ENCODE measurements around the gene IL25. TPM values are rescaled to one million over a fixed set of nuclear protein-coding genes. Genes with fewer than 3 reads are reported as not detected.

The IL25 gene
- total and polyA plus RNA-seq, 10 of the 15 experiments (the other 5 are each of a cell fraction or from before 2014, with no cell fraction given), result not detected

GRCh38 chr14:23414906-23415820, 42.6 kb downstream of the IL25 start:
- no peaks in the 10 kb centered on the region for H3K9me3 ChIP-seq (replicated peaks; ENCODE audit: control insufficient read depth, insufficient read depth, low read length)
- SMC1A ChIA-PET (ENCODE audit: uncharacterized antibody, unreplicated experiment), result interaction anchor here (0.7 kb wide), 1 partner anchor 54 kb away, joined by 3 read pairs; no protein-coding TSS in a partner anchor
- ATAC-seq (no peak), FAIRE-seq (no peak), DNase-seq (ENCODE audit: low read depth, low spot score) (no peak)
- H4K20me1 ChIP-seq (ENCODE audit: control insufficient read depth, insufficient read depth), result no peaks in the 10 kb centered on the region
- no peak overlapping the region for H3K4me3 ChIP-seq
- intact Hi-C loops (cut with micrococcal nuclease; ENCODE audit: unreplicated experiment) (no loop called here), in situ Hi-C loops (cut with MboI) (no loop called here)
- no peak overlapping the region for H3K4me2 ChIP-seq (ENCODE audit: control insufficient read depth, insufficient read depth)
- RAD21 ChIA-PET (ENCODE audit: unreplicated experiment), result no interaction called here
- H2AFZ ChIP-seq (ENCODE audit: control insufficient read depth, low read depth, low read length), result no peak overlapping the region
- no TSS peak for BruUV-seq (replicated peaks)
- H3K36me3 ChIP-seq (ENCODE audit: control insufficient read depth in 2 of 2, insufficient read depth in 2 of 2, low read length in 1 of 2), result no peaks in the 10 kb centered on the region
- 70% methylated on average over 34 of the region's 39 CpGs for WGBS (ENCODE audit: insufficient coverage, insufficient replicate concordance, low lambda C conversion rate, missing lambda C conversion rate)
- no peak overlapping the region for H3K9ac ChIP-seq (ENCODE audit: control insufficient read depth, insufficient read depth, low read length)
- CTCF ChIA-PET, result interaction anchor here (0.5 kb wide), 1 partner anchor 116 kb away, joined by 3 read pairs; no protein-coding TSS in a partner anchor
- no peak overlapping the region for H3K27ac ChIP-seq (ENCODE audit: control insufficient read depth, insufficient read depth)
- POLR2A ChIA-PET, result no interaction called here
- H3K27me3 ChIP-seq (replicated peaks in 1 of 2; ENCODE audit: control insufficient read depth in 2 of 2, insufficient read depth in 2 of 2, low read length in 1 of 2), result no peaks in the 10 kb centered on the region; a peak in 2 of 4 replicates
- no peaks in the 10 kb centered on the region for H3K79me2 ChIP-seq (ENCODE audit: control insufficient read depth, insufficient read depth, low read length)
- H3K4me1 ChIP-seq (ENCODE audit: control insufficient read depth, insufficient read depth, low read length), result no peaks in the 10 kb centered on the region
- TF ChIP-seq ZZZ3 (IDR thresholded peaks at IDR 0.05; ENCODE audit: control insufficient read depth, insufficient read length, low read depth) (no peak), FOXK2 (IDR thresholded peaks at IDR 0.05) (no peak), TCF7 (IDR thresholded peaks at IDR 0.05; ENCODE audit: borderline replicate concordance) (no peak), JUNB (IDR thresholded peaks at IDR 0.05) (no peak), PAX5 (IDR thresholded peaks at IDR 0.05; ENCODE audit: borderline replicate concordance, low read depth, low read length) (no peak), ELK1 (IDR thresholded peaks at IDR 0.05; ENCODE audit: low read depth, low read length) (no peak), MYC (IDR thresholded peaks at IDR 0.05; ENCODE audit: insufficient read depth, insufficient read length, insufficient replicate concordance, low read length, severe bottlenecking) (no peak), MEF2A (IDR thresholded peaks at IDR 0.05; ENCODE audit: insufficient read depth, low read depth, low read length) (no peak), MYB (IDR thresholded peaks at IDR 0.05; ENCODE audit: borderline replicate concordance, low read depth, low read length) (no peak), NFYA (IDR thresholded peaks at IDR 0.05; ENCODE audit: borderline replicate concordance, low read depth, low read length) (no peak), LARP7 (IDR thresholded peaks at IDR 0.05) (no peak), SKIL (IDR thresholded peaks at IDR 0.05; ENCODE audit: low read depth, poor library complexity, severe bottlenecking) (no peak), RELA (IDR thresholded peaks at IDR 0.05; ENCODE audit: borderline replicate concordance, partially characterized antibody) (no peak), ZBTB11 (CRISPR knock-in tag; IDR thresholded peaks at IDR 0.05) (no peak), POLR2AphosphoS2 (IDR thresholded peaks at IDR 0.05; ENCODE audit: low read depth, low read length) (no peak), PAX8 (IDR thresholded peaks at IDR 0.05) (no peak), POLR2AphosphoS5 (IDR thresholded peaks at IDR 0.05; ENCODE audit: low read length) (no peak), RUNX3 (IDR thresholded peaks at IDR 0.05; ENCODE audit: low read length) (no peak)

All from GM12878 (cell line).